A673 (cell line): ENCODE measurements around the gene DMXL2.

Source experiments
- CTCF ChIP-seq: fragments of 300-800, 200-600 bp; sonication (generic); conservative IDR thresholded peaks from 2 replicates; pipeline ENCODE4 v1.5.1; 2017; ENCODE audit warnings: low read depth, mild to moderate bottlenecking, antibody characterized with exemption, low read length, moderate library complexity, mixed read lengths
- EZH2 ChIP-seq: fragments of 200-600 bp; sonication (generic); IDR thresholded peaks from 2 replicates; pipeline ENCODE4 v1.6.1; 2017; ENCODE audit warnings: borderline replicate concordance, low read depth, mild to moderate bottlenecking, mixed read lengths, antibody characterized with exemption, low read length; ENCODE audit not compliant: poor library complexity, severe bottlenecking

GRCh38 chr15:51576286-51576850 lies 46.2 kb downstream of the DMXL2 start:
- no peak for TF ChIP-seq CTCF
- TF ChIP-seq EZH2, result no peak
